GM12872 (cell line): ENCODE measurements around the gene MROH8.

Source experiments
- TF ChIP-seq, protein P1 (sequence below): IDR thresholded peaks from 3 replicates; pipeline ENCODE4 v1.5.1; 2011; ENCODE audit warnings: low read depth, mild to moderate bottlenecking, low read length, moderate library complexity; ENCODE audit not compliant: insufficient read depth

The MROH8 gene

GRCh38 chr20:37220731-37221130, 41.4 kb upstream of the MROH8 start:
- TF ChIP-seq, protein P1, sequence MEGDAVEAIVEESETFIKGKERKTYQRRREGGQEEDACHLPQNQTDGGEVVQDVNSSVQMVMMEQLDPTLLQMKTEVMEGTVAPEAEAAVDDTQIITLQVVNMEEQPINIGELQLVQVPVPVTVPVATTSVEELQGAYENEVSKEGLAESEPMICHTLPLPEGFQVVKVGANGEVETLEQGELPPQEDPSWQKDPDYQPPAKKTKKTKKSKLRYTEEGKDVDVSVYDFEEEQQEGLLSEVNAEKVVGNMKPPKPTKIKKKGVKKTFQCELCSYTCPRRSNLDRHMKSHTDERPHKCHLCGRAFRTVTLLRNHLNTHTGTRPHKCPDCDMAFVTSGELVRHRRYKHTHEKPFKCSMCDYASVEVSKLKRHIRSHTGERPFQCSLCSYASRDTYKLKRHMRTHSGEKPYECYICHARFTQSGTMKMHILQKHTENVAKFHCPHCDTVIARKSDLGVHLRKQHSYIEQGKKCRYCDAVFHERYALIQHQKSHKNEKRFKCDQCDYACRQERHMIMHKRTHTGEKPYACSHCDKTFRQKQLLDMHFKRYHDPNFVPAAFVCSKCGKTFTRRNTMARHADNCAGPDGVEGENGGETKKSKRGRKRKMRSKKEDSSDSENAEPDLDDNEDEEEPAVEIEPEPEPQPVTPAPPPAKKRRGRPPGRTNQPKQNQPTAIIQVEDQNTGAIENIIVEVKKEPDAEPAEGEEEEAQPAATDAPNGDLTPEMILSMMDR, result no peak

DNA sequence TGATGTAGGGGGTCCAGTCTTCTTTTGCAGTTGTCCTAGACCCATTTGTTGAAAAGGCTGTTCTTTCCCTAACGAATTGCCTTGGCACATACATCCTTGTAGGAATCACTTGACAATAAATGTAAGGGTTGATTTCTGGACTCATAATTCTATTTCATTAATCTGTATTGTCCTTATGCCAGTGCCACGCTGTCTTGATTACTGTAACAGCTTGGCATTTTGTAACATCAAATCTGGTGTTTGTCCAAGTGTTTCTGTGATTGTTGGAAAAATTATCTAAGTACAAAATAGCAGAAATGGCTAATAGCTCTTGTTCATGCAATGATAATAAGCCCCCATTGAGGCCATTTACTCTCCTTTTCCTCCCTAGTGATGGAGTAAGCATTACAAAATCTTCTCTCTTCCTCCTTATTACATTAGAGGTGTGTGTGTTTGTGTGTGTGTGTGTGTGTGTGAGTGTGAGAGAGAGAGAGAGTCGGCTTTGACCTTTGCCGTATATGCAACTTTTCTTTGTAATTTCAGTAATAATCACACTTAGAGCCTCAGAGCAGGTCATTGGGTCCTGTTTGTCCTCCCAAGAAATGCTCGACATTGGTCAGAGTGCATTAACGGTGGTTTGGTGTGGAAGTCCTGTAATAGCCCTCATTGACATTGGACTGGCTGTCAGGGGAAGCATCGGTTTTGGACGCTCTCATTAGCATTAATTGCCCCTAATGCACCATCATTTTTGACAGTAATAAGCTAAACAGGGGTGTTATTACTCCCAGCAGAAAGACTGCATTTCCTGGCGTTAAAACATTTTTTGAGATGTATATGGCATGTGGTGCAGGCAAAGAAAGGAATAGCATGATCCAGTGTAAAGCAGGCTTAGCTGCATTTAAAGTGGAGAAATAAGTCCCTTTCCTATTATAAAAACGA, 40.7 kb upstream of the MROH8 start:
- TF ChIP-seq, protein P1, result no peak

DNA sequence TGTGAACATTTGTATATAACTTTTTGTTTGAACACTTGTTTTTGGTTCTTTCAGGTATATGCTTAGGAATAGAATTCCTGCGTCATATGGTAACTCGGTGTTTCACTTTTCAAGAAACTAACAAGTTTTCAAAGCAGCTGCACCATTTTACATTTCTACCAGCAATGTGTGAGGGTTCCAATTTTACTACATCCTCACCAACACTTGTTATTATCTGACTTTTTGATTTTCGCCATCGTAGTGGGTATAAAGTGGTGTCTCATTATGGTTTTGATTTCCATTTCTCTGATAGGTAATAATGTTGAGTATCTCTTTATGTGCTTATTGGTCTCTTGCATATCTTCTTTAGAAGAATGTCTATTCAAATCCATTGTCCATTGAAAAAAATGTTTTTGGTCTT, 39.6 kb upstream of the MROH8 start:
- TF ChIP-seq, protein P1, result no peak

DNA sequence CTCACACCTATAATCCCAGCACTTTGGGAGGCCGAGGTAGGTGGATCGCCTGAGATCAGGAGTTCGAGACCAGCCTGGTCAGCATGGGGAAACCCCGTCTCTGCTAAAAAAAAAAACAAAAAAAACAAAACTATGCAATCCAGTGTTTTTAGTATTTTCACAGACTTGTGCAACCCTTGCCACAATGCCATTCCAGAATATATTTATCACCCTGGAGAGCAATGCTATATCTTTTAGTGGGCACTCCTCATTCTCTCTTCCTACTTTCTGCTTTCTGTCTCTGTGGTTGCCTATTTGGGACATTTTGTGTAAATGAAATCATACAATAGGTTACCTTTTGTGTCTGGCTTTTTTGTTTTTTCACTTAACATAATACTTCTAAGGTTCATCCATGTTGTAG, 39.1 kb upstream of the MROH8 start:
- TF ChIP-seq, protein P1, result no peak

GRCh38 chr20:37209661-37210314, 30.4 kb upstream of the MROH8 start:
- TF ChIP-seq, protein P1, result no peak

- TF ChIP-seq, protein P1, result no peak
Observed at GRCh38 chr20:37209193-37209592, 29.8 kb upstream of the MROH8 start.

- TF ChIP-seq, protein P1, result no peak
Observed at GRCh38 chr20:37207171-37207570, 27.8 kb upstream of the MROH8 start.
